ENCODE data around the gene SEZ6L.

DNA sequence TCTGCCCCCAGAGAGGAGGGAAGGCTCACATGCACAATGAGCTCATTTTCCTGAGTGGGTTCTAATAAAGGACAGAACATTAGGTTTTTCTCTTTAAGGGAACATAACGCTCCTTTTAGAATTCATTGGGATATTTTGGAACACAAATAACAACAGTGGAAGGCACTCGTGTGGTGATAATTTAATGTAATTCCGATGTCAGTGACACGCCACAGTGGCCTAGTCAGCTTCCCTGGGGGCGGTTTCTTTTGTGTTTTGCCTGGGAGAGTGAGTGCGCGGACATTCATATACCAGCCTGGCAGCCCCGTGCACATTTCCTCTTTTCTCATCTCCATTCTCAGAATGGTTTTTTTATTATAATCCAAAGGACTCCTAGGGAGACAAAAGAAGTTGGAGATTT, 41.1 kb downstream of the SEZ6L start:
- TF ChIP-seq, protein P1, sequence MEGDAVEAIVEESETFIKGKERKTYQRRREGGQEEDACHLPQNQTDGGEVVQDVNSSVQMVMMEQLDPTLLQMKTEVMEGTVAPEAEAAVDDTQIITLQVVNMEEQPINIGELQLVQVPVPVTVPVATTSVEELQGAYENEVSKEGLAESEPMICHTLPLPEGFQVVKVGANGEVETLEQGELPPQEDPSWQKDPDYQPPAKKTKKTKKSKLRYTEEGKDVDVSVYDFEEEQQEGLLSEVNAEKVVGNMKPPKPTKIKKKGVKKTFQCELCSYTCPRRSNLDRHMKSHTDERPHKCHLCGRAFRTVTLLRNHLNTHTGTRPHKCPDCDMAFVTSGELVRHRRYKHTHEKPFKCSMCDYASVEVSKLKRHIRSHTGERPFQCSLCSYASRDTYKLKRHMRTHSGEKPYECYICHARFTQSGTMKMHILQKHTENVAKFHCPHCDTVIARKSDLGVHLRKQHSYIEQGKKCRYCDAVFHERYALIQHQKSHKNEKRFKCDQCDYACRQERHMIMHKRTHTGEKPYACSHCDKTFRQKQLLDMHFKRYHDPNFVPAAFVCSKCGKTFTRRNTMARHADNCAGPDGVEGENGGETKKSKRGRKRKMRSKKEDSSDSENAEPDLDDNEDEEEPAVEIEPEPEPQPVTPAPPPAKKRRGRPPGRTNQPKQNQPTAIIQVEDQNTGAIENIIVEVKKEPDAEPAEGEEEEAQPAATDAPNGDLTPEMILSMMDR (IDR thresholded peaks at IDR 0.05) = no peak
- no peak for TF ChIP-seq POLR2A (IDR thresholded peaks at IDR 0.05)
